Upper lobe of left lung (tissue), 6 donors: ENCODE data around the gene JPT2. TPM values are rescaled to one million over a fixed set of nuclear protein-coding genes. Genes with fewer than 3 reads are reported as not detected.

Experiments used
- ATAC-seq, 2 donors: fragments of 200-7000 bp; cut with Tn5 transposase; one replicate each; pipeline ENCODE4 v1.9.1; 2022; ENCODE audit warnings: mild to moderate bottlenecking in 2 of 2, moderate library complexity in 2 of 2; ENCODE audit not compliant: low FRiP score in 2 of 2
- DNase-seq, 2 donors: peaks; one replicate each; pipeline ENCODE4 v3.0.0-alpha.2; 2019 to 2020
- H3K27ac ChIP-seq, 4 donors: fragments of 200-600 bp; sonication (generic); one replicate each; pipeline ENCODE4 v1.5.1; 2016 to 2019
- H3K27me3 ChIP-seq, 4 donors: fragments of 200-600 bp; sonication (generic); one replicate each; pipeline ENCODE4 v1.5.1; 2017 to 2019
- H3K36me3 ChIP-seq, 4 donors: fragments of 200-600 bp; sonication (generic); one replicate each; pipeline ENCODE4 v1.5.1; 2016 to 2019
- H3K4me1 ChIP-seq, 4 donors: fragments of 200-600 bp; sonication (generic); one replicate each; pipeline ENCODE4 v1.5.1; 2018 to 2019
- H3K4me3 ChIP-seq, 4 donors: fragments of 200-600 bp; sonication (generic); one replicate each; pipeline ENCODE4 v1.5.1; 2017 to 2019; ENCODE audit warnings: mild to moderate bottlenecking in 2 of 4, moderate library complexity in 1 of 4
- H3K9me3 ChIP-seq, 4 donors: fragments of 200-600 bp; sonication (generic); one replicate each; pipeline ENCODE4 v1.5.1; 2018 to 2019
- EP300 ChIP-seq, 4 donors: sonication (generic); formaldehyde crosslinking; IDR thresholded peaks; one replicate each; pipeline ENCODE4 v1.5.1; 2017; ENCODE audit warnings: antibody characterized with exemption in 4 of 4, control low read depth in 2 of 4
- POLR2A ChIP-seq, 4 donors: fragments of 450-650 bp; IDR thresholded peaks; one replicate each; pipeline ENCODE4 v1.5.1; 2016 to 2017; ENCODE audit warnings: antibody characterized with exemption in 4 of 4, mild to moderate bottlenecking in 2 of 4
- POLR2AphosphoS5 ChIP-seq, 2 donors: sonication (generic); formaldehyde crosslinking; IDR thresholded peaks; one replicate each; pipeline ENCODE4 v1.5.1; 2017; ENCODE audit warnings: antibody characterized with exemption in 2 of 2
- WGBS, 2 donors: methylation state at CpG; one replicate each; pipeline ENCODE4 v1.1.5; 2017 to 2018; 5-methylcytosine and 5-hydroxymethylcytosine counted together
- total RNA-seq, 6 donors: library from RNA; depleted of rRNA in 4 of 6; stranded (reverse); fragments of >200 nt in 4 of 6; gene quantifications; one replicate each; pipeline versions ENCODE4 v1.1.0 to v1.2.1, GENCODE V29; 2016 to 2021
- TF ChIP-seq, protein P1 (sequence below), 6 experiments: fragments of 450-650 bp in 4 of 6; fragments of 200-600 bp in 2 of 6; sonication (generic) in 2 of 6; IDR thresholded peaks; one replicate each; pipeline ENCODE4 v1.5.1; 2016 to 2019; ENCODE audit warnings: antibody characterized with exemption in 6 of 6
- donor health status: DM: no; HTN: no; CAD: no; lungs with moderate emphysema.
- donor health status: DM: no; HTN: yes; CAD: no; lungs with severe emphysema.

Gene JPT2
- total RNA-seq, 6 donors from 2014 or later, result 15.8 to 60.5 (median 38.3) TPM

DNA sequence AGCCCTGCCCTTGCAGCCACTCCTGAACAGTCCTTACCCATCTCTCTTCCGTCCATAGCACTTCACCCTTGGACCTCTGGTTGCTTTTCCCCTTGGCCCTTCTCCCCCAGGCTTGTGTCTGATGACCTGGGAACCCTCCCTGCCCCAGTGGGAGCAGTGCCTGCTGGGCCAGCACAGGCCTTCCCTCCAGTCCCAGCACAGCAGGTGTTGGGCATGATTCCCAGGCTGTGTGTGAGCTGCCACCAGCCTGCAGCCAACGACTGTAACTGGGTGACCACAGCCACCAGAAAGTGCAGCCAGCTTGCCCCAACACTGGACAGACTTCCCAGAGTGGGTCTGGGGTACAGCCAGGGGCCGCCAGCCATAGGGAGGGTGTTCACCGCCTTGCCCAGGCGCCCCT lies 35.9 kb upstream of the JPT2 start:
- TF ChIP-seq POLR2AphosphoS5 (IDR thresholded peaks at IDR 0.05) (no peak), EP300 (IDR thresholded peaks at IDR 0.05) (no peak), POLR2A (IDR thresholded peaks at IDR 0.05) (no peak)
- TF ChIP-seq, protein P1, sequence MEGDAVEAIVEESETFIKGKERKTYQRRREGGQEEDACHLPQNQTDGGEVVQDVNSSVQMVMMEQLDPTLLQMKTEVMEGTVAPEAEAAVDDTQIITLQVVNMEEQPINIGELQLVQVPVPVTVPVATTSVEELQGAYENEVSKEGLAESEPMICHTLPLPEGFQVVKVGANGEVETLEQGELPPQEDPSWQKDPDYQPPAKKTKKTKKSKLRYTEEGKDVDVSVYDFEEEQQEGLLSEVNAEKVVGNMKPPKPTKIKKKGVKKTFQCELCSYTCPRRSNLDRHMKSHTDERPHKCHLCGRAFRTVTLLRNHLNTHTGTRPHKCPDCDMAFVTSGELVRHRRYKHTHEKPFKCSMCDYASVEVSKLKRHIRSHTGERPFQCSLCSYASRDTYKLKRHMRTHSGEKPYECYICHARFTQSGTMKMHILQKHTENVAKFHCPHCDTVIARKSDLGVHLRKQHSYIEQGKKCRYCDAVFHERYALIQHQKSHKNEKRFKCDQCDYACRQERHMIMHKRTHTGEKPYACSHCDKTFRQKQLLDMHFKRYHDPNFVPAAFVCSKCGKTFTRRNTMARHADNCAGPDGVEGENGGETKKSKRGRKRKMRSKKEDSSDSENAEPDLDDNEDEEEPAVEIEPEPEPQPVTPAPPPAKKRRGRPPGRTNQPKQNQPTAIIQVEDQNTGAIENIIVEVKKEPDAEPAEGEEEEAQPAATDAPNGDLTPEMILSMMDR (IDR thresholded peaks at IDR 0.05), result no peak
- no peaks in the 10 kb centered on the region for H3K9me3 ChIP-seq
- no peak overlapping the region for H3K4me3 ChIP-seq
- WGBS, 2 donors, result 96% methylated on average over 2 to 5 of the region's 5 CpGs
- DNase-seq (no peak), ATAC-seq (no peak)
- H3K27me3 ChIP-seq, result no peaks in the 10 kb centered on the region
- no peak overlapping the region for H3K27ac ChIP-seq
- peaks cover 0 to 17% (median 0%) of the 10 kb centered on the region in 4 donors for H3K4me1 ChIP-seq
- peaks cover 28 to 89% (median 74%) of the 10 kb centered on the region in 4 donors for H3K36me3 ChIP-seq

DNA sequence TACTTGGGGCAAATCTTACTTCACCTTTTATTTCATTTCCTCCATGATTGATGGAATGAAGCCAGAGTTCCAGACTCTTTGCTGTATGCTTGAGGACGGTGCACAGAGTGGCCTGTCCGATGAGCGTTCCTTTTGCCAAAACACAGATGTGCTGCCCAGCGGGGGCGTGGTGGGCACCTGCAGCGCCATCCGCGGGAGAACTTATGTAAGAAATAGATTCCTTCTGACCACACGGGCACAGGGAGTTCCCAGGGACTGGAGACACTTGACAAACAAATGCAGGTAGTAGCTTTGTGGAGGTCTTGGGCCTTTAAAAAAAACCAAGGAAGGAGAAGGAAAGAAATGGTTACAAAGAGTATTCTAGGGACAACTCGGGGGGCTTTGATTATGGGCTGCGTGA lies 35.3 kb upstream of the JPT2 start:
- H3K4me3 ChIP-seq, result no peak overlapping the region
- H3K27me3 ChIP-seq, result no peaks in the 10 kb centered on the region
- H3K36me3 ChIP-seq, result peaks cover 25 to 85% (median 70%) of the 10 kb centered on the region in 4 donors
- no peaks in the 10 kb centered on the region for H3K9me3 ChIP-seq
- no peak for DNase-seq
- H3K27ac ChIP-seq, result no peak overlapping the region
- WGBS, 2 donors, result 96% methylated on average over 11 of the region's 11 CpGs
- peaks cover 0 to 17% (median 0%) of the 10 kb centered on the region in 4 donors for H3K4me1 ChIP-seq
- TF ChIP-seq, protein P1 (IDR thresholded peaks at IDR 0.05), result no peak
- no peak for TF ChIP-seq EP300 (IDR thresholded peaks at IDR 0.05)
- TF ChIP-seq POLR2AphosphoS5 (IDR thresholded peaks at IDR 0.05), result no peak
- TF ChIP-seq POLR2A (IDR thresholded peaks at IDR 0.05), result no peak
- no peak for ATAC-seq

GRCh38 chr16:1643521-1643920 lies 34.6 kb upstream of the JPT2 start:
- H3K36me3 ChIP-seq, result peaks cover 18 to 77% (median 62%) of the 10 kb centered on the region in 4 donors
- H3K4me1 ChIP-seq, result peaks cover 0 to 17% (median 0%) of the 10 kb centered on the region in 4 donors
- no peak overlapping the region for H3K27ac ChIP-seq
- DNase-seq, result no peak
- WGBS, 2 donors, result 93 to 97% methylated on average over 12 of the region's 12 CpGs
- no peak overlapping the region for H3K4me3 ChIP-seq
- ATAC-seq, result no peak
- H3K27me3 ChIP-seq, result no peaks in the 10 kb centered on the region
- H3K9me3 ChIP-seq, result no peaks in the 10 kb centered on the region
- TF ChIP-seq POLR2AphosphoS5 (IDR thresholded peaks at IDR 0.05) (no peak), POLR2A (IDR thresholded peaks at IDR 0.05) (no peak), EP300 (IDR thresholded peaks at IDR 0.05) (no peak)
- TF ChIP-seq, protein P1 (IDR thresholded peaks at IDR 0.05), result no peak

DNA sequence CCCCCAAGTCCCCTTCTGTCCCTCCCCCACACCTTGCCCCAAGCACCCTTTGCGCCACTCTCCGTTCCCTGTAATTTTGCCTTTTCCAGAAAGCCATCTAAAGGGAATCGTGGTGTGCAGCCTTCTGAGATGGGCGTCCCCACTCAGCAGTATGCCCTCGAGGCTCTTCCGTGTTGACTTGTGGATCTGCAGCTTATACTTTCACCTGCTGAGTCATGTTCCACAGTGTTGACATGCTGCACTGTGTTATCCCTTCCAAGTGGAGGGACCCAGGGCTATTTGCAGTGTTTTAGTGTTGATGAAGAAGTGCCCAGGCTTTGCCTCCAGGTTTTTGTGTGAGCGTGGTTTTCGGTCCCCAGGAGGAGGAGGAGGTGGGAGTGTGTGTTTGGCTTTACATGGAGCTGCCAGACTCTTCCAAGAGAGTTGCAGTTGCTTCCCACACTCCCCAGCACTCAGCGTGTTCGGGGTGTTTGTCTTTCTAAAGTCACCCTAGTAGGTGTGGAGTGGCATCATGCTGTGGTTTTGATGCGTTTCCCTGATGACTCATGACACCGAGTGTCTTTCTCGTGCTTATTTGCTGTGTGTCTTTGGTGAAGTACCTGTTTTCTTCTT lies 32.1 kb upstream of the JPT2 start:
- TF ChIP-seq, protein P1 (IDR thresholded peaks at IDR 0.05), result no peak
- TF ChIP-seq POLR2A (IDR thresholded peaks at IDR 0.05) (no peak), POLR2AphosphoS5 (IDR thresholded peaks at IDR 0.05) (no peak), EP300 (IDR thresholded peaks at IDR 0.05) (no peak)
- 68 to 74% methylated on average over 13 of the region's 13 CpGs for WGBS, 2 donors
- no peak overlapping the region for H3K4me3 ChIP-seq
- no peaks in the 10 kb centered on the region for H3K27me3 ChIP-seq
- H3K4me1 ChIP-seq, result peaks cover 0 to 8% (median 0%) of the 10 kb centered on the region in 4 donors
- H3K36me3 ChIP-seq, result peaks cover 12 to 63% (median 42%) of the 10 kb centered on the region in 4 donors
- DNase-seq (peak in 1 of 2 donors; percentile 31), ATAC-seq (no peak)
- no peaks in the 10 kb centered on the region for H3K9me3 ChIP-seq
- peak overlapping the region in 2 of 4 donors; percentile 6 to 21 for H3K27ac ChIP-seq

GRCh38 chr16:1647856-1648255 lies 30.2 kb upstream of the JPT2 start:
- H3K36me3 ChIP-seq, result peaks cover under 1 to 53% (median 30%) of the 10 kb centered on the region in 4 donors

More at GRCh38 chr16:1647856-1648255, 30.2 kb upstream of the JPT2 start:
- 86 to 90% methylated on average over 13 of the region's 13 CpGs for WGBS, 2 donors
- H3K27ac ChIP-seq, result no peak overlapping the region
- no peak for TF ChIP-seq POLR2A (IDR thresholded peaks at IDR 0.05)
- TF ChIP-seq EP300 (IDR thresholded peaks at IDR 0.05), result no peak
- TF ChIP-seq POLR2AphosphoS5 (IDR thresholded peaks at IDR 0.05), result no peak
- no peak for ATAC-seq
- no peaks in the 10 kb centered on the region for H3K4me1 ChIP-seq
- DNase-seq, result no peak
- no peaks in the 10 kb centered on the region for H3K27me3 ChIP-seq
- no peaks in the 10 kb centered on the region for H3K9me3 ChIP-seq
- no peak overlapping the region for H3K4me3 ChIP-seq
